IPS DF 6.9 (cell line): Measurements from ENCODE around the gene ITSN1.
"Not testable (repeated sequence)": the region's sequence is repeated elsewhere in the genome, so short reads cannot be mapped to it uniquely, and the experiment has no call there.

ENCODE experiments used
- DNase-seq: peaks from one replicate; pipeline ENCODE4 v3.0.0-alpha.2; 2013; ENCODE audit warnings: low read depth, low spot score
- H3K27ac ChIP-seq: one replicate; pipeline ENCODE4 v1.5.1; 2013; ENCODE audit warnings: low read length, control low read depth
- H3K27me3 ChIP-seq: 2 replicates; pipeline ENCODE4 v1.6.1; 2013; ENCODE audit warnings: mild to moderate bottlenecking, low read length; ENCODE audit not compliant: control insufficient read depth, insufficient read depth
- H3K36me3 ChIP-seq: 2 replicates; pipeline ENCODE4 v1.6.1; 2013; ENCODE audit warnings: low read length; ENCODE audit not compliant: control insufficient read depth, insufficient read depth
- H3K4me1 ChIP-seq: 2 replicates; pipeline ENCODE4 v1.6.1; 2013; ENCODE audit warnings: low read length; ENCODE audit not compliant: control insufficient read depth, insufficient read depth
- H3K4me3 ChIP-seq: 2 replicates; pipeline ENCODE4 v1.5.1; 2013; ENCODE audit warnings: mild to moderate bottlenecking, low read length
- H3K9me3 ChIP-seq: 2 replicates; pipeline ENCODE4 v1.6.1; 2013; ENCODE audit warnings: low read length, inconsistent platforms; ENCODE audit not compliant: control insufficient read depth, insufficient read depth
- WGBS: extraction: QIAGEN DNeasy Blood & Tissue Kit; methylation state at CpG from one replicate; pipeline ENCODE4 v1.1.7; 2013; ENCODE audit warnings: mixed read lengths, missing lambda C conversion rate; ENCODE audit not compliant: insufficient read length, insufficient coverage; 5-methylcytosine and 5-hydroxymethylcytosine counted together

ITSN1 gene

GRCh38 chr21:33729139-33729538 lies 86.8 kb downstream of the ITSN1 start:
- not testable (repeated sequence) for H3K27ac ChIP-seq, DNase-seq, H3K4me3 ChIP-seq, H3K9me3 ChIP-seq, H3K4me1 ChIP-seq, H3K27me3 ChIP-seq, H3K36me3 ChIP-seq
- no CpG with 5 or more reads among the region's 3 CpGs for WGBS

- no CpG with 5 or more reads among the region's 2 CpGs for WGBS
- H3K27me3 ChIP-seq = no peaks in the 10 kb centered on the region
- no peaks in the 10 kb centered on the region for H3K9me3 ChIP-seq
These were observed 87.3 kb downstream of the ITSN1 start for GRCh38 chr21:33729641-33730040.

GRCh38 chr21:33731447-33731846 lies 89.1 kb downstream of the ITSN1 start:
- H3K4me1 ChIP-seq = no peaks in the 10 kb centered on the region
- no peak for DNase-seq
- H3K9me3 ChIP-seq = no peaks in the 10 kb centered on the region
- H3K27ac ChIP-seq = no peak overlapping the region
- WGBS = no CpG with 5 or more reads among the region's 3 CpGs
- H3K4me3 ChIP-seq = no peak overlapping the region
- no peaks in the 10 kb centered on the region for H3K36me3 ChIP-seq
- no peaks in the 10 kb centered on the region for H3K27me3 ChIP-seq

More at GRCh38 chr21:33729641-33730040, 87.3 kb downstream of the ITSN1 start:
- no peaks in the 10 kb centered on the region for H3K4me1 ChIP-seq
- no peak overlapping the region for H3K4me3 ChIP-seq
- no peak for DNase-seq
- no peak overlapping the region for H3K27ac ChIP-seq
- H3K36me3 ChIP-seq = no peaks in the 10 kb centered on the region

- H3K4me1 ChIP-seq = no peaks in the 10 kb centered on the region
- H3K27ac ChIP-seq = no peak overlapping the region
- no peak overlapping the region for H3K4me3 ChIP-seq
- H3K27me3 ChIP-seq = no peaks in the 10 kb centered on the region
- H3K36me3 ChIP-seq = no peaks in the 10 kb centered on the region
- WGBS = no CpG with 5 or more reads among the region's 3 CpGs
- no peak for DNase-seq
- H3K9me3 ChIP-seq = no peaks in the 10 kb centered on the region
These were observed 89.7 kb downstream of the ITSN1 start for GRCh38 chr21:33732038-33732437.

- Histone ChIP-seq H3K4me3 (no peak overlapping the region), H3K27ac (no peak overlapping the region), H3K4me1 (no peaks in the 10 kb centered on the region), H3K36me3 (no peaks in the 10 kb centered on the region), H3K9me3 (no peaks in the 10 kb centered on the region), H3K27me3 (no peaks in the 10 kb centered on the region)
- DNase-seq = no peak
- no CpG with 5 or more reads among the region's 2 CpGs for WGBS
These were observed 91.3 kb downstream of the ITSN1 start for GRCh38 chr21:33733601-33734000.

GRCh38 chr21:33734291-33734690 lies 92.0 kb downstream of the ITSN1 start:
- no CpG with 5 or more reads among the region's 3 CpGs for WGBS

GRCh38 chr21:33734818-33735217 lies 92.5 kb downstream of the ITSN1 start:
- no peak for DNase-seq
- Histone ChIP-seq H3K4me3 (no peak overlapping the region), H3K9me3 (no peaks in the 10 kb centered on the region), H3K27me3 (no peaks in the 10 kb centered on the region), H3K27ac (no peak overlapping the region), H3K4me1 (no peaks in the 10 kb centered on the region), H3K36me3 (no peaks in the 10 kb centered on the region)
- 100% methylated on average over 1 of the region's 2 CpGs for WGBS

More at GRCh38 chr21:33734291-33734690, 92.0 kb downstream of the ITSN1 start:
- H3K4me3 ChIP-seq = no peak overlapping the region
- no peak overlapping the region for H3K27ac ChIP-seq
- no peaks in the 10 kb centered on the region for H3K27me3 ChIP-seq
- DNase-seq = no peak
- H3K36me3 ChIP-seq = no peaks in the 10 kb centered on the region
- no peaks in the 10 kb centered on the region for H3K9me3 ChIP-seq
- no peaks in the 10 kb centered on the region for H3K4me1 ChIP-seq

- no peaks in the 10 kb centered on the region for H3K9me3 ChIP-seq
- no peaks in the 10 kb centered on the region for H3K4me1 ChIP-seq
- WGBS = no CpG with 5 or more reads among the region's 3 CpGs
- no peak overlapping the region for H3K4me3 ChIP-seq
- DNase-seq = no peak
- no peaks in the 10 kb centered on the region for H3K27me3 ChIP-seq
- H3K27ac ChIP-seq = no peak overlapping the region
- no peaks in the 10 kb centered on the region for H3K36me3 ChIP-seq
These were observed 94.3 kb downstream of the ITSN1 start for GRCh38 chr21:33736569-33736968.

GRCh38 chr21:33739701-33740100 lies 97.4 kb downstream of the ITSN1 start:
- no peak overlapping the region for H3K4me3 ChIP-seq
- H3K4me1 ChIP-seq = no peaks in the 10 kb centered on the region
- no peaks in the 10 kb centered on the region for H3K9me3 ChIP-seq
- H3K27ac ChIP-seq = no peak overlapping the region
- no peaks in the 10 kb centered on the region for H3K27me3 ChIP-seq
- no peaks in the 10 kb centered on the region for H3K36me3 ChIP-seq
- WGBS = no CpG with 5 or more reads among the region's 5 CpGs
- DNase-seq = no peak

- Histone ChIP-seq H3K36me3 (no peaks in the 10 kb centered on the region), H3K27me3 (no peaks in the 10 kb centered on the region)
- no CpG with 5 or more reads among the region's 2 CpGs for WGBS
These were observed 105.1 kb downstream of the ITSN1 start for GRCh38 chr21:33747420-33747819.

GRCh38 chr21:33748903-33749302 lies 106.6 kb downstream of the ITSN1 start:
- Histone ChIP-seq H3K36me3 (no peaks in the 10 kb centered on the region), H3K4me3 (no peak overlapping the region), H3K9me3 (no peaks in the 10 kb centered on the region), H3K27ac (no peak overlapping the region), H3K27me3 (no peaks in the 10 kb centered on the region), H3K4me1 (no peaks in the 10 kb centered on the region)
- WGBS = no CpG with 5 or more reads among the region's 3 CpGs
- DNase-seq = no peak

More at GRCh38 chr21:33747420-33747819, 105.1 kb downstream of the ITSN1 start:
- Histone ChIP-seq H3K27ac (no peak overlapping the region), H3K9me3 (no peaks in the 10 kb centered on the region), H3K4me3 (no peak overlapping the region), H3K4me1 (no peaks in the 10 kb centered on the region)
- DNase-seq = no peak
